Raji (cell line): ENCODE results near the gene ARHGEF26.

Source experiments
- POLR2A ChIP-seq: IDR thresholded peaks from 2 replicates; pipeline ENCODE4 v1.6.1; 2011; ENCODE audit warnings: low read depth, low read length, control low read depth; ENCODE audit not compliant: insufficient read depth

ARHGEF26 gene

DNA sequence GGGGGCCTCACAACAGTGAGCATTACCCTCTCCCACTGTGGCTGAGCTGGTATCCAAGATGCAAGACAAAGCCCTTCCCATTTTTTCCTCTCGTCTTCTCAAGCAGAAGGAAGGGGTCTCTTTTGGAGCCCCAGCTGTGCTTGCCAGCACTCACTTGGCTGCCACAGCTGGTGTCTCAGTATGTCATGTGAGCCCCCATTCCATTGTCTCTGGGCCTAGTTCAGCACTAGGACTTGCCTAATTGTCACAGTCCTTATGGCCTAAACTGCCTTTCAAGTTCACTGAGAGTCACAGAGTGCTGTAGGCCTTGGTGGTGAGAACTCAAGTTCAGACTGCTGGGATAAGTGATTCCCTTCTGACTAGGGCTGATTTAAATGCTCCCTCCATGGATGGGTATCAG is 89.8 kb downstream of the ARHGEF26 start:
- no peak for TF ChIP-seq POLR2A

DNA sequence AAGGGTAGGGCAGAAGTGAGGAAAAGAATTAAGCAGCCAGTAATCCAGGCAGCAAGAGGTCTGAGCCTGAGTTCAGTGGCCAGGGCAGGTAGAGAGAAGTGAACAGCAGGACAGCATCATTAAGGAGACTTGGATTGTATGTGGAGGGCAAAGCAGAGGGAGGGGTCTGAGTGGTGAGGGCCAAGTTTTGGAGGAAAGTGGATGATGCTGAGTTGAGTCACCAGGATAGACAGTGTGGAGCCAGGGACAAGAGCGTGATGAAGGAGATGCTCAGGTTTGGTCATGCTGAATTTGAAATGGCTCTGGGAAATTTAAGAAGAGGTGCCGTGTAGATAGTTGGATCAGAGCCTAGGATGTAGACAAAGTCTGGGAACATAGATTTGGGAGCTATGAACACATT is 93.1 kb downstream of the ARHGEF26 start:
- TF ChIP-seq POLR2A = no peak

DNA sequence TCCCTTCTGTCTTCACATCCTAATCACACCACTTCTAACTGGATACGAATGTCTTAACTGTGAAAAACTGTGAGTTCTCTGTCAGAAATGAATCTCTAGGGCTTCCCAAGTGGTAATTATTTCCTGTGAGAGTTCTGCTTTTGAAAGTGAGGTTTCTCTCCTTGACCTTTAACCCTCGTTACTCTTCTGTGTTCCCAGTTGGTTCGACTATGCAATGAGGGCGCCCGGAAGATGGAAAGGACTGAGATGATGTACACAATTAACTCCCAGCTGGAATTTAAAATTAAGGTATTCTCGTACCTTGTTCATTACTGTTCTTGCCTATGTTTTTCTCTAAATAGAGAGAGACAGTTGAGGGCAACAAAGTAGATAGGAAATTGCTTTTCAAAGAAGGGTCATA is 96.5 kb downstream of the ARHGEF26 start:
- no peak for TF ChIP-seq POLR2A

DNA sequence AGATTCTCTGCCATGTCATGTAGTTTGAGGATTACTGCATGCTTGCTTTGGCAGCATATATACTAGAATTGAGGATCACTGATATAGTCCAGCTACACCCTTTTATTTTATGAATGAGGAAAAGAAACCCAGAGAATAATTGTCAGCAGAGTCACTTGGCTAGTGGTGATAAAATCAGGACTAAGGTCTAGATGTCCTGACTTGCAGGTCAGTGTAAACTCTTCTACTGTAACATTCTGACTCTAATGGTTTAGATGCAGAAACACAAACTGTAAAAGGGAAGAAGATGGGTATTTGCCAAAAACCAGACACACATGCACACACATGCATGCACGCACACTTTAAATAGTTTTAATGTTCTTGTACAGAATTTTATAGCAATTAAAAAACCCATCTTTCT is 97.5 kb downstream of the ARHGEF26 start:
- no peak for TF ChIP-seq POLR2A

DNA sequence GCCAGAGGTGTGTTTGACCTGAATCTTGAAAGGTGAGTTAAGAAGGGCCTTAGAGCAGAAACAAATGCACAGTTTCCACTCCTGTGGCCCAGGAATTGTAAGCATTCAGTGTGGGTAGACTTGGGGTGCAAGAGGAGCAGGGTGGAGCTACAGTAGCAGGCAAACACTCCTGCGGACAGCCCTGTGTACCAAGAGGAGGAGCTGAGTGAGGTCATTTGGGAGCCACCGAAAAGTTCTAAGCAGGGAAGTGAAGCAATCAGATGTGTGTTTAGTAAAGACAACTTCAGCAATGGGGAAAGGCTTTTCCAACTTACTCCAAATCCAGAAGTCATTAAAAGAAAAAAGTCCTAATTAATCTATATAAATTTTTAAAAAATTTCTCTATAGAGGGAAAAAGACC is 99.3 kb downstream of the ARHGEF26 start:
- TF ChIP-seq POLR2A = no peak

DNA sequence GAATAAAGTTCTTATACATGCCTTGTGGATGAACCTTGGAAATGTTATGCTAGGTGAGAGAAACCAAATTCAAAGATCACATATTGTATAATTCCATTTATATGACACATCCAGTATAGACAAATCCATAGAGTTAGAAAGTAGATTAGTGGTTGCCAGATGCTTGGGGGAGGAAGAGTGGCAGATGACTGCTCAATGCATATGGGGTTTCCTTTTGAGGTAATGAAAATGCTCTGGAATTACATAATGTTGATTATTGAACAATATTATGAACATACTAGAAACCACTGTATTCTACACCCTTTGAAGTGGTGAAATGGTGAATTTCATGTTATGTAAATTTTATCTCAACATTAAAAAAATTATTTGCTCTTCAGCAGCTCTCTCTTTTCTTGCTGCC is 102.3 kb downstream of the ARHGEF26 start:
- TF ChIP-seq POLR2A = no peak

DNA sequence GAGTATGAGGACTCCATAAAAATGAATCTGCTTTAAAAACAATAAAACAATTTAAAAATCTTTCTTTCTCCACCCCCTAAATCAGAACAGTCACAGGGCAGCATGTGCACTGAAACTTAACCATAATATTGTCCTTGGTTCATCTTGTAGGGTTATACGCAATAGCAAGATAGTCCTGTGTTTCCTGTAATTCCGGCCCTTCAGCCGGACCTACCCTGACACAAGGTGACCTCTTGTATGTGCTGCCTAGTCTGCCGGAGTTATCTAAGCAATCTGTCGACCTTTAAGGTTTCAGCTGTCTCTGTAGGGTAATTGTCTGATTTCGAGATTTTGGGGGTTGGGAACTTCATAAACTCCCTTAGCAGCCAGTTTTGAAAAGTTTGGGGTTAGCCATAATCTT is 103.2 kb downstream of the ARHGEF26 start:
- TF ChIP-seq POLR2A = no peak

DNA sequence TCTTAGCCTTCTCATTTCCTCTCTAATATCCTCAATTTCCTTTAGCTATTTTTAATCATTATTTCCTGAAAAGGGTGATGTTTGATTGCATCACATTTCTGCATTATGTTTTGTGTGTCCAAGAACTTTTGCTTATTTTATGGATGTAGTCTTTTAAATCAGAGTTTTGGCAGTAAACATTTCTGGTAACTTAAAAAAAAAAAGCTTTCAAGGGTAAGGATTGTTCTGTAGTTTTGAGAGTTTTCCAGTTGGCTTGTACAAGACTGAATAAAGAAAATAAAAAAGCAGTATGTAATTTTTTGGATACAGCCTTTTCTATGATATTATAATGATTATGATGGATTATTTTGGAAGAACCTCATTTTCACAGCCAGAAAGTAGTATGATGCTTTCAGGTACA is 103.7 kb downstream of the ARHGEF26 start:
- TF ChIP-seq POLR2A = no peak

DNA sequence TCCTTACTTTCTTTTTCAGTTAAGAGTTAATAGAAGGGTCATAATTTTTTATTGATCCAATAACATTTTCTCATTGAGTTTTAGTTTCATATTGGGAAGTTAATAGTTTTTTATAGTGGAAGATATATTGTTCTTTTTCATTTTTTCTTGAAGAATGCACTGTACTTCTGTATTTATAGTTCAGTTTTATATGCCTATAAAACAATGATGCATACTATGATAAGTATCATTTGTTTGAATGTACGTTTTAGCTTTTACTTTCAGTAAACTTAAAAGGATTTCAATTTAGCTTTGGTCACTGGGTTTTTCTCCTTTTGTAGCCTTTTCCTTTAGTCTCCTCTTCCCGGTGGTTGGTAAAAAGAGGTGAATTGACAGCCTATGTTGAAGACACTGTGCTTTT is 104.3 kb downstream of the ARHGEF26 start:
- no peak for TF ChIP-seq POLR2A

DNA sequence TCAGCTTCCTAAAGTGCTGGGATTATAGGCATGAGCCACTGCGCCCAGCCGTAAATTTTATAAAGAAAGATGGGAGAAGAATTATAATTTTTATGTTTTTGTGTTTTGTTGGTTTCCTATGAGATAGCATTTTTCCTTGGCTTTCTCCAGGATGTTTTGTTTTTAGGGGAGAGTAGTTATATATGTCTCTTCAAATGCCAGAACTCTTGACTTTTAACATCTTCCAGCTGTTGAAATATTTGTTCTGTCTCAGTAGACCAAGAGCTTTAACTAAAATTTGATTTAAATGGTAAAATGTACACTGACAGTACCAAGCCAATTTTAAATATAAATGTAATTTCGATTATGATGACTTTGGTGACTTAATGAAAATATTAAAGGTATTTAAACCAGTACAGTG is 106.3 kb downstream of the ARHGEF26 start:
- no peak for TF ChIP-seq POLR2A

DNA sequence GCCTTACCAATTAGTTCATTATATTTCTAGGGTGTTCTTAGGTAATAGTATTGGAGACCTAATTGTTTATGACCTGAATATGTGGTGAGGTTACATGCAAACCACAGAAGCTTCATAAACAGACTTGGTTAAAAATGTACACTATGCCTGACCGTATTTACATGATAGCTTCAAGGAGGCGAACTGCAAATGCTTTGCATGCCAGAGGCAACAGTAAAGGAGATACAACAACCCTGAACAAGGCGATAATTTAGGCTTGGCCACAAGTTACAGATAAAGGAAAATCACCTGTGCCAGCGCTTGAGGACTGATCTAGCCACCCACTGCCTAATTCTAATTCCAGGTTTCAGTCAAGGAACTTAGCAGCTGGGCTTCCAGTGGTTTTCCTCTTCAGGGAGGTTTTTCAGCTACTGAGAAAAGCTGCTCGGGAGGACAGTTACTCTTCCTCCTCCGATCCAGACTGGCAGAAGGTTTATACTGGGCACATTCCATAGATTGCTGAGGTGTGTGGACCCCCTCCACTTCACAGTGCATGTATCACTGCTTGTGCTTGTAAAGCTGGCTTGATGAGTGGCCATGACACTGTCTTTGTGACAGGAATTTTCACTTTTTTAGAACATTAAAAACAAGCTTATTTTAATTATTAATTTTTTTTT is 107.5 kb downstream of the ARHGEF26 start:
- TF ChIP-seq POLR2A = no peak

DNA sequence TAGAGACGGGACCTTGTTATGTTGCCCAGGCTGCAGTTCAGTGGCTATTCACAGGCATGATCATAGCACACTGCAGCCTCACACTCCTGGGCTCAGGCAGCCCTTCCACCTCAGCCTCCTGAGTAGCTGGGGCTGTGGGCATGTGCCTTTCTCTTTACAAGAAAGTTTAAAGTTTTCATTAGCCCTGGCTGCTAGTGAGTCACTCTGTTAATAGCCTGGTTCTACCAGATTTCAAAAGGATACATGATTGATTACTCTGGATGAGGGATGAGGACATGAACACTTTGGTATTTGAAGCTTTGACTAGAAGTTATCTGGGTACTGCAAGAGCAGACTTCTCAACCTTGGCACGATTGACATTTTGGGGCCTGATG is 108.0 kb downstream of the ARHGEF26 start:
- TF ChIP-seq POLR2A = no peak

DNA sequence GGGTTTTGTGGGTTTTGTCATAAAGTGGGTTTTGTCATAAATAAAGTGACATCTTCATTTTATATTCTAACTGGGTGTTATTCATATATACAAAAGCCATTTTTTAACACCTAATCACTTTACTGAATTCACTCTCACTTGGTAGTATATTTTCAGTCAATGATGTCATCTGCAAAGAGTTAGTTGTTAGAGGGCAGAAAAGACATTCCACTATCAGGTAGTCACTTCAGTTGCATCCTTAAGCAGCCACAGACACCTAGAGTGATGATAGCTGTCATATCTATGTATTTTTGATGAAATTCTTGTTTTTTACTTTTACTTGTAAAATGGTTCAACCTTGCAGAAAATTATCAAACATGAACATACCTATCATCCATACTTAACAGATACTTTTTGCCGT is 114.1 kb downstream of the ARHGEF26 start:
- TF ChIP-seq POLR2A = no peak

DNA sequence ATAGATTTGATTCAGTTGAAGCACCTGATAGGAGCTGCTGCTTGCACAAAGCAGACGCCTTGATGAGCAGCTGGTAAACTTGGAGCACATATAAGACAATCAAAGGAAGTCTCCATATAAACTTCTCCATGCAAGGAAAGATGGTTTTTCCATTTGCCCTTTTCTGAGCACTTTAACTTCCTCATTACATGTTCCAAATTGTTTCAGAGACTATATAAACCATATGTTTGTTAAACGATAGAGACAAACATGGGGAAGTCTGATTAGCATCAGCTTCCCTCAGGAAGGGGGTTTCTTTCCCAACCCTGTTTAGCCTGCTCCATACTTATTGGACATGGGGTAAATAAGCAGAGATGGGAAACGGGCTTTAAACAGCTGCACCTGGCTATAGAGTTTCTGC is 115.1 kb downstream of the ARHGEF26 start:
- no peak for TF ChIP-seq POLR2A

DNA sequence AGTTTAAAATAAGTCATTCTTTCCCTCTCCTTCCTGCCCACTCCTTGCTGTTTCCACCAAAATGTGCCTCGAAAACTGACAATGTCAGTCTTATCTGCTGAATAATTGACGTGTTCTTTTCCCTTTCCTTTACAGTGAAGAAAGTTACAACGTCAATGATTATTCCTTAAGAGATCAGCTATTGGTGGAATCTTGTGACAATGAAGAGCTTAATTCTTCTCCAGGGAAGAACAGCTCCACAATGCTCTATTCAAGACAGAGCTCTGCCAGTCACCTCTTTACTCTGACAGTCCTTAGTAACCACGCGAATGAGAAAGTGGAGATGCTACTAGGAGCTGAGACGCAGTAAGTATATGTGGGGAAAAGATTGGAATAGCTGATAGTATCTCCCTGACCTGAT is 119.0 kb downstream of the ARHGEF26 start:
- TF ChIP-seq POLR2A = no peak

DNA sequence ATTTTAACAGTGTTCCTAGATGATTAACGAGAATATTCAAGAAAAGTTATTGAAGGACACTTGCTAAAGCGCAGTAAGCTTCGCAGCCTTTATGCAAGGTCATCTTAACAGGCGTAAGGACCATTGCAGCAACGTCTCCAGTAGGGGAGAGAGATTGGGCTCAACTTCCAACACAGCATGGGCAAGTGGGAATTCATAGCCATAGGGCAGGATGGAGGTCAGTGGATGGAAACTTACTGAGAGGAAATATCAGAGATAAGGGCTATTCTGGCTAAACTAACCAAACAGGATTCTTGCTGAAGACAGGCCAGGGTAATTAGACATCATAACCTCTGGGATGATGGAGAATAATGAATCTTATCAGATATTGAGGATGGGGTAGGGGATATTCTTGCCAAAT is 120.3 kb downstream of the ARHGEF26 start:
- TF ChIP-seq POLR2A = no peak

DNA sequence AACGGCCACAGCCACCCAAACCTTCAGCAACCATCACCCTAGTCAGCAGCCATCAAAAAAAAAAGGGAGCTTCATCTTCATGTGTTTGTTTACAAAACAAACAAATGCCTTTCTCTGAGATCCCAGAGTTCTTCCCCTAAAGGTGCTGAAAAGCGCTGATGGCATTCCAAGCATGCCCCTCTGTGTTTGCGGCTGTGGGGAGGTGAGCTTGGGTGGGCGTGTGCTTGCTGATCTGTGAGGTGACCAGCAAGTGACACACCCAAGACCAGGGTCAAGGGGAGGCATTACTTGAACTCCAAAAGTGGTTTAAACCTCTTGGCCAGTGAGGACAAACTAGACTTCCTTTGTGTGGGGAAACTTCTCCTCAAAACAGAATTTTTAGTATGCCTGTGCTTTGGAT is 121.6 kb downstream of the ARHGEF26 start:
- TF ChIP-seq POLR2A = no peak
